B cell (primary cell): Measurements from ENCODE around the gene MYMX. TPM values are rescaled to one million over a fixed set of nuclear protein-coding genes. Genes with fewer than 3 reads are reported as not detected.

Experiments
- ATAC-seq: fragments of 200-7000 bp; cut with Tn5 transposase; one replicate; pipeline ENCODE4 v1.10.0; 2021; ENCODE audit warnings: low read depth, mild to moderate bottlenecking, moderate number of reproducible peaks, moderate library complexity
- CTCF ChIA-PET: fragments of 350-600 bp; sonication (Branson Sonifier 250); formaldehyde crosslinking; loops from one replicate; lab custom pipeline; 2021; ENCODE audit warnings: antibody characterized with exemption, inconsistent platforms; lab: Charles Lee
- POLR2A ChIA-PET: fragments of 350-600 bp; sonication (Branson Sonifier 250); formaldehyde crosslinking; loops from one replicate; lab custom pipeline; 2021; ENCODE audit warnings: antibody characterized with exemption; lab: Charles Lee
- DNase-seq: peaks from one replicate; pipeline ENCODE4 v3.0.0; 2013
- H2AFZ ChIP-seq: 2 replicates; pipeline ENCODE4 v1.6.1; 2012; ENCODE audit warnings: mild to moderate bottlenecking, low read depth, low read length; ENCODE audit not compliant: insufficient read depth, poor library complexity, severe bottlenecking
- H3K27ac ChIP-seq, 2 donors: 1 replicate in 1 of 2; 2 replicates in 1 of 2; pipeline ENCODE4 v1.5.1; 2012 to 2013; ENCODE audit warnings: low read length in 2 of 2, mild to moderate bottlenecking in 2 of 2, moderate library complexity in 1 of 2
- H3K27me3 ChIP-seq, 4 experiments: fragments of 200-600 bp in 1 of 4; sonication (generic) in 1 of 4; replicated peaks in 1 of 4; 1 replicate in 2 of 4; 2 replicates in 2 of 4; pipeline versions ENCODE4 v1.6.1 to v1.7.0; 2013 to 2016; ENCODE audit warnings: low read length in 3 of 4, mild to moderate bottlenecking in 2 of 4, mixed read lengths in 1 of 4, moderate library complexity in 1 of 4; ENCODE audit not compliant: insufficient read depth in 4 of 4, control insufficient read depth in 3 of 4; ENCODE audit errors: control extremely low read depth in 1 of 4
- H3K36me3 ChIP-seq, 2 experiments: replicated peaks in 1 of 2; 1 replicate in 1 of 2; 2 replicates in 1 of 2; pipeline versions ENCODE4 v1.6.1 to v1.7.1; 2013; ENCODE audit warnings: low read length in 1 of 2; ENCODE audit not compliant: insufficient read depth in 2 of 2, control insufficient read depth in 1 of 2; ENCODE audit errors: control extremely low read depth in 1 of 2, extremely low read depth in 1 of 2
- H3K4me1 ChIP-seq, 2 donors: fragments of 200-600 bp in 1 of 2; sonication (generic) in 1 of 2; 1 replicate in 1 of 2; 2 replicates in 1 of 2; pipeline versions ENCODE4 v1.5.1 to v1.6.1; 2013 to 2017; ENCODE audit warnings: low read length in 2 of 2; ENCODE audit not compliant: control insufficient read depth in 2 of 2, insufficient read depth in 2 of 2
- H3K4me2 ChIP-seq: replicated peaks from 2 replicates; pipeline ENCODE3; 2012; ENCODE audit warnings: mild to moderate bottlenecking, low read depth, low read length; ENCODE audit not compliant: poor library complexity, severe bottlenecking
- H3K4me3 ChIP-seq, 5 experiments: fragments of 200-600 bp in 1 of 5; sonication (generic) in 1 of 5; 1 replicate in 3 of 5; 2 replicates in 2 of 5; pipeline versions ENCODE4 v1.5.1 to v1.7.0; 2011 to 2016; ENCODE audit warnings: low read length in 4 of 5, mild to moderate bottlenecking in 4 of 5, low read depth in 2 of 5, control low read depth in 1 of 5, moderate library complexity in 1 of 5; ENCODE audit not compliant: insufficient read depth in 1 of 5; ENCODE audit errors: control extremely low read depth in 1 of 5, extremely low read depth in 1 of 5
- H3K79me2 ChIP-seq: fragments of 200-600 bp; sonication (generic); one replicate; pipeline ENCODE4 v1.6.0; 2016; ENCODE audit warnings: low read length; ENCODE audit not compliant: control insufficient read depth, insufficient read depth
- H3K9ac ChIP-seq: fragments of 200-600 bp; sonication (generic); 2 replicates; pipeline ENCODE4 v1.6.1; 2017; ENCODE audit warnings: mild to moderate bottlenecking, low read length, moderate library complexity
- H3K9me3 ChIP-seq, 3 donors: one replicate each; pipeline versions ENCODE4 v1.6.1 to v1.7.1; 2013; ENCODE audit warnings: low read length in 2 of 3; ENCODE audit not compliant: control insufficient read depth in 2 of 3, insufficient read depth in 1 of 3; ENCODE audit errors: control extremely low read depth in 1 of 3
- H4K20me1 ChIP-seq: 2 replicates; pipeline ENCODE4 v1.6.0; 2012; ENCODE audit warnings: mild to moderate bottlenecking, low read length; ENCODE audit not compliant: insufficient read depth, control insufficient read depth, poor library complexity, severe bottlenecking
- H3K27ac Mint-ChIP-seq: one replicate; pipeline ENCODE4 v1.8.0; 2021; ENCODE audit warnings: mixed read lengths
- H3K27me3 Mint-ChIP-seq: one replicate; pipeline ENCODE4 v1.8.0; 2021; ENCODE audit warnings: mixed read lengths
- H3K4me1 Mint-ChIP-seq: one replicate; pipeline ENCODE4 v1.8.0; 2021; ENCODE audit warnings: mixed read lengths
- H3K4me3 Mint-ChIP-seq: one replicate; pipeline ENCODE4 v1.8.0; 2021; ENCODE audit warnings: mixed read lengths
- H3K9me3 Mint-ChIP-seq: one replicate; pipeline ENCODE4 v1.8.0; 2022; ENCODE audit warnings: mixed read lengths; ENCODE audit not compliant: insufficient read depth
- CTCF ChIP-seq: fragments of 200-600 bp; IDR thresholded peaks from one replicate; pipeline ENCODE4 v1.8.0; 2022; ENCODE audit warnings: antibody characterized with exemption, mild to moderate bottlenecking
- EZH2 ChIP-seq: IDR thresholded peaks from 2 replicates; pipeline ENCODE4 v1.6.1; 2012; ENCODE audit warnings: borderline replicate concordance, low read depth, mild to moderate bottlenecking, moderate library complexity, low read length; ENCODE audit not compliant: insufficient read depth, poor library complexity, severe bottlenecking
- WGBS: methylation state at CpG from one replicate; pipeline ENCODE4 v1.1.5; 2013; ENCODE audit warnings: missing lambda C conversion rate; ENCODE audit not compliant: insufficient coverage; 5-methylcytosine and 5-hydroxymethylcytosine counted together
- intact Hi-C: fragments of 100-400 bp; cut with micrococcal nuclease; formaldehyde crosslinking; loops from one replicate; pipeline ENCODE4 v1.10.0; 2022
- polyA plus RNA-seq: library from polyadenylated mRNA; depleted of rRNA; stranded (reverse); fragments of >200 nt; gene quantifications from 2 replicates; pipeline ENCODE4 v1.2.3, GENCODE V29; 2012
- total RNA-seq, 2 donors: library from RNA; stranded (reverse); fragments of 120-200 nt in 1 of 2; gene quantifications; 1 replicate in 1 of 2; 2 replicates in 1 of 2; pipeline versions ENCODE4 v1.2.3 to v1.2.4, GENCODE V29; 2013 to 2022

Gene MYMX
- total and polyA plus RNA-seq, 2 donors (not counting 1 experiment from before 2014, with no cell fraction given), result not detected

- H3K9me3 ChIP-seq, result no peaks in the 10 kb centered on the region
- H3K9me3 Mint-ChIP-seq, result no peaks in the 10 kb centered on the region
- no peaks in the 10 kb centered on the region for H4K20me1 ChIP-seq
- H3K27ac ChIP-seq, result no peak overlapping the region
- peaks cover 5% of the 10 kb centered on the region for H3K27me3 Mint-ChIP-seq
- H3K4me1 ChIP-seq, result no peaks in the 10 kb centered on the region
- CTCF ChIA-PET, result interaction anchor here (0.6 to 1.1 kb wide), 2 partner anchors 20 to 155 kb away, joined by 3 to 4 read pairs; no protein-coding TSS in a partner anchor
- no peak overlapping the region for H3K9ac ChIP-seq
- no peak for TF ChIP-seq CTCF
- no peak for TF ChIP-seq EZH2
- H3K79me2 ChIP-seq, result no peaks in the 10 kb centered on the region
- DNase-seq (no peak), ATAC-seq (no peak)
- POLR2A ChIA-PET, result no interaction called here
- no peak overlapping the region for H3K4me2 ChIP-seq
- no peak overlapping the region for H3K4me3 ChIP-seq
- H3K4me3 Mint-ChIP-seq, result no peak overlapping the region
- H3K27ac Mint-ChIP-seq, result no peak overlapping the region
- H3K36me3 ChIP-seq, result no peaks in the 10 kb centered on the region
- intact Hi-C loops, result no loop called here
- H3K27me3 ChIP-seq, result no peaks in the 10 kb centered on the region
- H3K4me1 Mint-ChIP-seq, result no peaks in the 10 kb centered on the region
- no peak overlapping the region for H2AFZ ChIP-seq
- 44% methylated on average over 3 of the region's 3 CpGs for WGBS
Measured at GRCh38 chr6:44201200-44201599, 15.5 kb upstream of the MYMX start.

GRCh38 chr6:44201638-44202303 lies 15.0 kb upstream of the MYMX start:
- intact Hi-C loops, result no loop called here
- Histone ChIP-seq H3K9me3 (no peaks in the 10 kb centered on the region), H3K9ac (no peak overlapping the region), H3K4me3 (no peak overlapping the region), H3K4me2 (no peak overlapping the region), H3K4me1 (no peaks in the 10 kb centered on the region), H2AFZ (no peak overlapping the region), H3K27ac (no peak overlapping the region), H3K27me3 (no peaks in the 10 kb centered on the region), H3K79me2 (no peaks in the 10 kb centered on the region), H3K36me3 (no peaks in the 10 kb centered on the region), H4K20me1 (no peaks in the 10 kb centered on the region)
- TF ChIP-seq EZH2 (no peak), CTCF (no peak)
- CTCF ChIA-PET, result interaction anchor here (0.6 kb wide), 1 partner anchor 156 kb away, joined by 4 read pairs; no protein-coding TSS in a partner anchor
- Mint-ChIP-seq H3K4me3 (no peak overlapping the region), H3K9me3 (no peaks in the 10 kb centered on the region), H3K4me1 (no peaks in the 10 kb centered on the region), H3K27me3 (peaks cover 5% of the 10 kb centered on the region), H3K27ac (no peak overlapping the region)
- no peak for DNase-seq
- POLR2A ChIA-PET, result no interaction called here
- WGBS, result 92% methylated on average over 8 of the region's 11 CpGs
- no peak for ATAC-seq
